Gastroesophageal sphincter (tissue), 4 donors: ENCODE data around the gene CATSPERE. TPM values are rescaled to one million over a fixed set of nuclear protein-coding genes. Genes with fewer than 3 reads are reported as not detected.

Source experiments
- ATAC-seq: fragments of 150-250 bp; one replicate; pipeline ENCODE4 v1.9.1; 2016; ENCODE audit warnings: mild to moderate bottlenecking, moderate library complexity
- H3K27ac ChIP-seq, 4 donors: fragments of 200-600 bp; sonication (generic) in 3 of 4; 1 replicate in 3 of 4; 2 replicates in 1 of 4; pipeline ENCODE4 v1.5.1; 2016 to 2019
- H3K27me3 ChIP-seq: fragments of 200-600 bp; sonication (generic); one replicate; pipeline ENCODE4 v1.5.1; 2019
- H3K36me3 ChIP-seq, 2 donors: fragments of 200-600 bp; sonication (generic); one replicate each; pipeline ENCODE4 v1.5.1; 2019; ENCODE audit warnings: control low read depth in 1 of 2
- H3K4me1 ChIP-seq, 3 donors: fragments of 200-600 bp; sonication (generic); 1 replicate in 2 of 3; 2 replicates in 1 of 3; pipeline ENCODE4 v1.5.1; 2016 to 2019; ENCODE audit warnings: control low read depth in 2 of 3
- H3K4me3 ChIP-seq, 2 donors: fragments of 200-600 bp; sonication (generic); one replicate each; pipeline ENCODE4 v1.5.1; 2019; ENCODE audit warnings: mild to moderate bottlenecking in 1 of 2, moderate library complexity in 1 of 2
- H3K9me3 ChIP-seq, 3 donors: fragments of 200-600 bp; sonication (generic); one replicate each; pipeline ENCODE4 v1.5.1; 2017 to 2019; ENCODE audit warnings: control low read depth in 2 of 3
- EP300 ChIP-seq: sonication (generic); formaldehyde crosslinking; IDR thresholded peaks from one replicate; pipeline ENCODE4 v1.6.1; 2017; ENCODE audit warnings: antibody characterized with exemption, mild to moderate bottlenecking
- POLR2A ChIP-seq, 2 donors: fragments of 450-650 bp; IDR thresholded peaks; one replicate each; pipeline ENCODE4 v1.6.1; 2017; ENCODE audit warnings: antibody characterized with exemption in 2 of 2, mild to moderate bottlenecking in 2 of 2, moderate library complexity in 1 of 2
- POLR2AphosphoS5 ChIP-seq: sonication (generic); formaldehyde crosslinking; IDR thresholded peaks from one replicate; pipeline ENCODE4 v1.6.1; 2017; ENCODE audit warnings: antibody characterized with exemption
- WGBS, 2 donors: methylation state at CpG; one replicate each; pipeline ENCODE4 v1.1.5; 2018; ENCODE audit warnings: low coverage in 1 of 2; 5-methylcytosine and 5-hydroxymethylcytosine counted together
- total RNA-seq, 4 donors: library from RNA; depleted of rRNA; stranded (reverse); fragments of >200 nt; gene quantifications; one replicate each; pipeline ENCODE4 v1.1.0, GENCODE V29; 2016
- TF ChIP-seq, protein P1 (sequence below), 4 experiments: fragments of 200-600 bp in 2 of 4; fragments of 450-650 bp in 2 of 4; sonication (generic) in 1 of 4; IDR thresholded peaks; one replicate each; pipeline ENCODE4 v1.5.1; 2017 to 2019; ENCODE audit warnings: antibody characterized with exemption in 4 of 4, mild to moderate bottlenecking in 2 of 4, moderate library complexity in 2 of 4

CATSPERE gene
- total RNA-seq, 4 donors from 2014 or later, result 1.2 to 2.7 (median 2.3) TPM

DNA sequence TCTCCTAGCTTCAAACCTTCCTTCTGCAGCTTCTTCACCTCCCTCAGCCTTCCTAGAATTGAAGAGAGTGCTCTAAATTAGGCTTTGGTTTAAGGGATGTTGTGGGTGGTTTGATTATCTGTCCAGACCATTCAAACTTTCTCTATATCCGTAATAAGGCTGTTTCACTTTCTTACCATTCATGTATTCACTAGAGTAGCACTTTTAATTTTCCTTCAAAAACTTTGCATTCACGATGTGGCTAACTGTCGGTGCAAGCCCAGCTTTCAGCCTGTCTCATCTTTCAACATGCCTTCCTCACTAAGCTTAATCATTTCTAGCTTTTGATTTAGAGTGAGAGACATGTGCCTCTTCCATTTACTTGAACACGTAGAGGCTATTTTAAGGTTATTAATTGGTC lies 165.6 kb downstream of the CATSPERE start:
- Histone ChIP-seq H3K9me3 (no peaks in the 10 kb centered on the region), H3K27me3 (no peaks in the 10 kb centered on the region), H3K4me3 (no peak overlapping the region), H3K27ac (no peak overlapping the region), H3K36me3 (no peaks in the 10 kb centered on the region), H3K4me1 (no peaks in the 10 kb centered on the region)
- 92 to 97% methylated on average over 2 to 4 of the region's 4 CpGs for WGBS, 2 donors
- ATAC-seq, result no peak
- TF ChIP-seq EP300, result no peak
- TF ChIP-seq POLR2A (IDR thresholded peaks at IDR 0.05), result no peak
- no peak for TF ChIP-seq POLR2AphosphoS5
- TF ChIP-seq, protein P1, sequence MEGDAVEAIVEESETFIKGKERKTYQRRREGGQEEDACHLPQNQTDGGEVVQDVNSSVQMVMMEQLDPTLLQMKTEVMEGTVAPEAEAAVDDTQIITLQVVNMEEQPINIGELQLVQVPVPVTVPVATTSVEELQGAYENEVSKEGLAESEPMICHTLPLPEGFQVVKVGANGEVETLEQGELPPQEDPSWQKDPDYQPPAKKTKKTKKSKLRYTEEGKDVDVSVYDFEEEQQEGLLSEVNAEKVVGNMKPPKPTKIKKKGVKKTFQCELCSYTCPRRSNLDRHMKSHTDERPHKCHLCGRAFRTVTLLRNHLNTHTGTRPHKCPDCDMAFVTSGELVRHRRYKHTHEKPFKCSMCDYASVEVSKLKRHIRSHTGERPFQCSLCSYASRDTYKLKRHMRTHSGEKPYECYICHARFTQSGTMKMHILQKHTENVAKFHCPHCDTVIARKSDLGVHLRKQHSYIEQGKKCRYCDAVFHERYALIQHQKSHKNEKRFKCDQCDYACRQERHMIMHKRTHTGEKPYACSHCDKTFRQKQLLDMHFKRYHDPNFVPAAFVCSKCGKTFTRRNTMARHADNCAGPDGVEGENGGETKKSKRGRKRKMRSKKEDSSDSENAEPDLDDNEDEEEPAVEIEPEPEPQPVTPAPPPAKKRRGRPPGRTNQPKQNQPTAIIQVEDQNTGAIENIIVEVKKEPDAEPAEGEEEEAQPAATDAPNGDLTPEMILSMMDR (IDR thresholded peaks at IDR 0.05), result no peak

DNA sequence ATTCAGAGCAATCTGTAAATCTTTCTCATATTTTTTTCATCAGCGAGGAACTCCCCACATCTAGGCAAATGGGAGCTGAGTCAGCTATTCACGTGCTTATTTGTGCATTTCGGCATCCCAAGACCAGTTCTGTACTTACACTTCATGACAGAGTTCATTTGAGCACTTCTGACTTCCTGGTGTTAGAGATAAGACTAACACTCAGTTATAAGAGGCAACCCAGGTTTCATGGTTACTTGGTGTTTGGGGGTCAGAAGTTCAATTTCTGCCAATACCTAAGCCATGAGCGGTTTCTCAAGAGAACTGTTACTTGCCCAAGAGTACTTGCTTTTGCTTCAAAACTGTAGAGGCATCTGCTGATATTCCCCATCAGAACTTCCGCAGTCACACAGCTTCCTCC lies 167.7 kb downstream of the CATSPERE start:
- ATAC-seq, result no peak
- 85 to 100% methylated on average over 1 to 5 of the region's 5 CpGs for WGBS, 2 donors
- no peak overlapping the region for H3K27ac ChIP-seq
- TF ChIP-seq POLR2A (IDR thresholded peaks at IDR 0.05) (no peak), POLR2AphosphoS5 (no peak), EP300 (no peak)
- TF ChIP-seq, protein P1 (IDR thresholded peaks at IDR 0.05), result no peak
- no peaks in the 10 kb centered on the region for H3K27me3 ChIP-seq
- no peaks in the 10 kb centered on the region for H3K4me1 ChIP-seq
- H3K9me3 ChIP-seq, result no peaks in the 10 kb centered on the region
- H3K36me3 ChIP-seq, result no peaks in the 10 kb centered on the region
- no peak overlapping the region for H3K4me3 ChIP-seq

DNA sequence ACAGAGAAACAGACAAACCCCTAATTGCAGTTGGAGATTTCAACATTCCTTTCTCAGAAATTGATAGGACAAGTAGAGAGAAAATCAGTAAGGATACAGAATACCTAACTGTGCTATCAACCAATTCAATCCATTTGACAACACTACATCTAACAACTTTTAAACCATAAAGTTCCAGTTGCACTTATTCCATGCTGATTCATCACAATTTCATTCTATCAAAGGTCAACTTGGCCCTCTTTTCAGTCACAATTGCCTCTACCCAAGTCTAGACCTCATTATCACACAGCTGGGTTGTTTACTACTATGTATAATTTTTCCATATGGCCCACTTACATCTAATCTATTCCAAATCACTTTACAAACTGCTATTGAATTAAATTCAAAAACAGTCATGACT lies 172.1 kb downstream of the CATSPERE start:
- Histone ChIP-seq H3K9me3 (no peaks in the 10 kb centered on the region), H3K27me3 (no peaks in the 10 kb centered on the region), H3K4me1 (peaks cover 0 to 3% (median 0%) of the 10 kb centered on the region in 3 donors), H3K4me3 (no peak overlapping the region), H3K36me3 (no peaks in the 10 kb centered on the region), H3K27ac (no peak overlapping the region)
- TF ChIP-seq POLR2A (IDR thresholded peaks at IDR 0.05), result no peak
- TF ChIP-seq POLR2AphosphoS5, result no peak
- TF ChIP-seq, protein P1 (IDR thresholded peaks at IDR 0.05), result no peak
- TF ChIP-seq EP300, result no peak
- no peak for ATAC-seq

- Histone ChIP-seq H3K9me3 (no peaks in the 10 kb centered on the region), H3K27me3 (no peaks in the 10 kb centered on the region), H3K4me1 (peaks cover 0 to 3% (median 0%) of the 10 kb centered on the region in 3 donors), H3K36me3 (no peaks in the 10 kb centered on the region), H3K27ac (no peak overlapping the region), H3K4me3 (no peak overlapping the region)
- WGBS, 2 donors, result 86% methylated on average over 6 of the region's 6 CpGs
- no peak for ATAC-seq
- TF ChIP-seq POLR2AphosphoS5, result no peak
- no peak for TF ChIP-seq POLR2A (IDR thresholded peaks at IDR 0.05)
- TF ChIP-seq, protein P1 (IDR thresholded peaks at IDR 0.05), result no peak
- TF ChIP-seq EP300, result no peak
These were observed 173.5 kb downstream of the CATSPERE start for GRCh38 chr1:244634546-244634945.

DNA sequence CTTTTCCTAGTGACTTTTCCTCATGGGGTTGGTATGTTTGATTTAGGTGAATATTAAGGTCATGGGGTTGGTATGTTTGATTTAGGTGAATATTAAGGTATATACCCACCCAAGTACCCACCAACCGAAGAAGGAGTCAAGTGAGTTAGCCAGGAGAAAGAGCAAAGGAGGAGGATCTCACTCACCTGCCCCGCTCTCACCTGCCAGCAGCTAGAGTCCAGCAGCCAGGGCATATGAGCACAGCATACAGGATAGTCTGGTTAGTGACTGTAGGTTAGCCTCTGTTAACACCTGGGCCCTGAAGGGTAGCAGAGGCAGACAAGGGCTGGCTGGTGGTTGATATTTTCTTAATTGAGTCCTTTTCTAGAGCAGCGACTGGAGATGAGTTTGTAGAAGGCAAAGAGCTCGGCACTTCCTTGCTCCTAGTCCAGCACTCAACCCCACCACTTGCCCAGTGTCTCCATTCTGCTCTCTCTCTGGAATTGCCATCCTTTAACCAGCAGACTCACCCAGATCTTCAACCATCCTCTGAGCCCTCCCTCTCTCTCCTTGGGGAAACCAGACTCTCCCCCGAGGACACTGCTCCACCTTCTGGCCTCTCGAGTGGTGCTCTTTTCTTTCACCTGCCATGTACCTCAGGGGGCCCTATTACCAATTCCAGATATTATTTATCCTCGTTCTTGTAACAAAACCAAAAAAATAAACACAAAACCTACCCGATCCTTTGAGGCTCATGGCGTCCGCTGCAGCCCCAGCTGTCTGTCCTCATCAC lies 175.6 kb downstream of the CATSPERE start:
- H3K27me3 ChIP-seq, result no peaks in the 10 kb centered on the region
- no peak for ATAC-seq
- H3K4me3 ChIP-seq, result no peak overlapping the region
- H3K27ac ChIP-seq, result no peak overlapping the region
- no peaks in the 10 kb centered on the region for H3K36me3 ChIP-seq
- 82 to 96% methylated on average over 7 to 10 of the region's 10 CpGs for WGBS, 2 donors
- H3K9me3 ChIP-seq, result no peaks in the 10 kb centered on the region
- TF ChIP-seq, protein P1 (IDR thresholded peaks at IDR 0.05), result no peak
- no peak for TF ChIP-seq POLR2AphosphoS5
- TF ChIP-seq EP300, result no peak
- no peak for TF ChIP-seq POLR2A (IDR thresholded peaks at IDR 0.05)
- H3K4me1 ChIP-seq, result peaks cover 0 to 3% (median 0%) of the 10 kb centered on the region in 3 donors
